ENCODE data around the gene CIRBP. TPM values are rescaled to one million over a fixed set of nuclear protein-coding genes. Genes with fewer than 3 reads are reported as not detected.

The CIRBP gene
- total and polyA plus RNA-seq, 2 of the 13 experiments (the other 11 are each of a cell fraction or from before 2014, with no cell fraction given), result 133 to 140 TPM

GRCh38 chr19:1253514-1254080 lies 15.5 kb upstream of the CIRBP start (continued):
- TF ChIP-seq MED1 (CRISPR knock-in tag; IDR thresholded peaks at IDR 0.05) (peak; percentile 88; the same call in 1 of the 2 replicates), PRDM4 (CRISPR knock-in tag; IDR thresholded peaks at IDR 0.05; ENCODE audit: borderline replicate concordance) (no peak), ARID5B (CRISPR knock-in tag; IDR thresholded peaks at IDR 0.05) (peak; percentile 77), ZNF772 (CRISPR knock-in tag; IDR thresholded peaks at IDR 0.05) (no peak), RNF219 (CRISPR knock-in tag; IDR thresholded peaks at IDR 0.05) (no peak), ZNF138 (CRISPR knock-in tag; IDR thresholded peaks at IDR 0.05; ENCODE audit: low read depth) (no peak), CCAR2 (optimal IDR thresholded peaks at IDR 0.05; ENCODE audit: low read depth, low read length) (no peak), PLSCR1 (CRISPR knock-in tag; IDR thresholded peaks at IDR 0.05; ENCODE audit: borderline replicate concordance) (no peak), ZNF563 (CRISPR knock-in tag; IDR thresholded peaks at IDR 0.05) (no peak), E2F2 (CRISPR knock-in tag; IDR thresholded peaks at IDR 0.05; ENCODE audit: borderline replicate concordance) (no peak), DMAP1 (CRISPR knock-in tag; IDR thresholded peaks at IDR 0.05) (no peak), ZFY (CRISPR knock-in tag; IDR thresholded peaks at IDR 0.05) (peak; percentile 44), ZNF331 (CRISPR knock-in tag; IDR thresholded peaks at IDR 0.05) (no peak), KLF16 (CRISPR knock-in tag; IDR thresholded peaks at IDR 0.05) (no peak; a peak in 1 of 4 replicates), ZNF776 (CRISPR knock-in tag; IDR thresholded peaks at IDR 0.05) (no peak), ZNF207 (IDR thresholded peaks at IDR 0.05; ENCODE audit: borderline replicate concordance) (no peak), ZNF674 (CRISPR knock-in tag; IDR thresholded peaks at IDR 0.05; ENCODE audit: low read depth) (no peak), DPF2 (CRISPR knock-in tag; IDR thresholded peaks at IDR 0.05; ENCODE audit: borderline replicate concordance, low read depth) (0 out of 2 replicates have a peak, but pooled peaks have one; percentile 22), MXD3 (CRISPR knock-in tag; IDR thresholded peaks at IDR 0.05) (no peak)

All from HepG2 (cell line).